Measurements from ENCODE around the gene DOCK3. TPM values are rescaled to one million over a fixed set of nuclear protein-coding genes. Genes with fewer than 3 reads are reported as not detected.
"Not testable (repeated sequence)": the region's sequence is repeated elsewhere in the genome, so short reads cannot be mapped to it uniquely, and the experiment has no call there.

Gene DOCK3
- total and polyA plus RNA-seq, 2 of the 4 experiments (the other 2 are of a cell fraction), result under 0.01 to 0.12 TPM

GRCh38 chr3:50922071-50922470, 247.3 kb downstream of the DOCK3 start:
- H3K9me3 ChIP-seq (ENCODE audit: control insufficient read depth, insufficient read depth, low read length); H2AFZ ChIP-seq (replicated peaks; ENCODE audit: low read length, poor library complexity); DNase-seq; H3K18ac ChIP-seq (ENCODE audit: low read depth, low read length); H2AK5ac ChIP-seq (ENCODE audit: low read depth, low read length); H3K14ac ChIP-seq (replicated peaks; ENCODE audit: low read depth, low read length); H3K4ac ChIP-seq (ENCODE audit: low read depth, low read length); CTCF ChIA-PET; H3K9ac ChIP-seq (ENCODE audit: low read depth, low read length); H4K5ac ChIP-seq (ENCODE audit: low read depth, low read length); intact Hi-C loops (cut with micrococcal nuclease); H3K27me3 ChIP-seq (ENCODE audit: control insufficient read depth, insufficient read depth, low read length); H3K56ac ChIP-seq (ENCODE audit: extremely low read depth, insufficient read depth, low read length); H4K20me1 ChIP-seq (ENCODE audit: insufficient read depth, low read length); H2AK9ac ChIP-seq (replicated peaks; ENCODE audit: low read depth, low read length, poor library complexity); dilution Hi-C loops (cut with HindIII; ENCODE audit: low sequenced_read_pairs, unreplicated experiment); H4K91ac ChIP-seq (ENCODE audit: insufficient read depth, low read depth, low read length); H3K79me1 ChIP-seq (ENCODE audit: low read depth in 1 of 2, low read length in 2 of 2); H2BK15ac ChIP-seq (ENCODE audit: low read depth, low read length); H3K23ac ChIP-seq (ENCODE audit: low read depth, low read length); H4K8ac ChIP-seq (ENCODE audit: low read depth in 2 of 2, low read length in 2 of 2); in situ Hi-C loops (cut with MboI; ENCODE audit: low sequenced_read_pairs); H3K27ac ChIP-seq (ENCODE audit: insufficient read depth, low read length); BruUV-seq (replicated peaks); H3K9me1 ChIP-seq (ENCODE audit: insufficient read depth, low read length); H3K4me2 ChIP-seq (ENCODE audit: low read depth, low read length); POLR2A ChIA-PET (ENCODE audit: unreplicated experiment); H3K4me3 ChIP-seq (ENCODE audit: insufficient read depth, low read depth, low read length); H2BK20ac ChIP-seq (ENCODE audit: low read depth, low read length); H2BK120ac ChIP-seq (ENCODE audit: low read depth, low read length); ATAC-seq (ENCODE audit: low read depth); H2BK5ac ChIP-seq (ENCODE audit: low read depth, low read length, poor library complexity, severe bottlenecking); H3K4me1 ChIP-seq (ENCODE audit: control insufficient read depth, insufficient read depth, low read length); H3K36me3 ChIP-seq (ENCODE audit: control insufficient read depth, insufficient read depth, low read length): not testable (repeated sequence)
- no CpG with 5 or more reads among the region's 5 CpGs for WGBS, 2 experiments (ENCODE audit: extremely low coverage in 2 of 2, insufficient read length in 1 of 2)

Data from IMR-90 (cell line).